Measurements from ENCODE around the gene CCT8. TPM values are rescaled to one million over a fixed set of nuclear protein-coding genes. Genes with fewer than 3 reads are reported as not detected.

Gene CCT8
- total and polyA plus RNA-seq, 2 of the 8 experiments (the other 6 are each of a cell fraction or from before 2014, with no cell fraction given), result 151 to 319 TPM

GRCh38 chr21:29091033-29091432 is 17.6 kb upstream of the CCT8 start:
- TF ChIP-seq MAX (IDR thresholded peaks at IDR 0.05) (no peak), CBX5 (IDR thresholded peaks at IDR 0.05; ENCODE audit: low read depth, low read length) (no peak), SAP30 (IDR thresholded peaks at IDR 0.05; ENCODE audit: insufficient read depth, insufficient replicate concordance, low read length) (no peak), SIRT6 (IDR thresholded peaks at IDR 0.05; ENCODE audit: low read length) (no peak)
- Histone ChIP-seq H2BK12ac (ENCODE audit: low read depth, low read length) (no peak overlapping the region), H3K18ac (ENCODE audit: extremely low read depth, low read length) (no peak overlapping the region), H3K56ac (replicated peaks; ENCODE audit: insufficient read length, low read depth, low read length) (no peak overlapping the region), H2BK5ac (ENCODE audit: low read depth, low read length) (no peak overlapping the region), H3K4ac (replicated peaks; ENCODE audit: insufficient read length, low read depth, low read length) (no peak overlapping the region), H3K79me1 (ENCODE audit: low read depth, low read length) (no peaks in the 10 kb centered on the region), H4K5ac (ENCODE audit: insufficient read length, low read depth, low read length) (no peak overlapping the region), H3K9ac (replicated peaks in 1 of 4; ENCODE audit: extremely low read depth in 1 of 4, low read depth in 3 of 4, low read length in 3 of 4) (no peak overlapping the region), H3K4me3 (ENCODE audit: extremely low read depth in 1 of 4, insufficient read depth in 2 of 4, low read depth in 3 of 4, low read length in 4 of 4) (no peak overlapping the region), H3K14ac (ENCODE audit: insufficient read length) (no peak overlapping the region), H3K23ac (ENCODE audit: insufficient read length) (no peak overlapping the region), H2AFZ (ENCODE audit: low read length) (no peak overlapping the region), H2BK20ac (ENCODE audit: low read length) (no peak overlapping the region), H2BK15ac (ENCODE audit: low read length) (no peak overlapping the region), H4K91ac (replicated peaks; ENCODE audit: insufficient read length, low read length) (no peak overlapping the region), H4K8ac (ENCODE audit: extremely low read depth, insufficient read depth, low read length) (no peak overlapping the region), H3K36me3 (ENCODE audit: control insufficient read depth in 2 of 4, insufficient read depth in 4 of 4, low read length in 3 of 4) (no peaks in the 10 kb centered on the region; a peak in 1 of 8 replicates), H3K4me1 (replicated peaks in 1 of 4; ENCODE audit: control insufficient read depth in 3 of 4, insufficient read depth in 4 of 4, low read length in 3 of 4) (peaks cover 0 to 4% (median 0%) of the 10 kb centered on the region in 4 experiments; a peak in 1 of 7 replicates), H3K27ac (ENCODE audit: low read depth, low read length) (no peak overlapping the region), H3K23me2 (ENCODE audit: low read depth, low read length) (no peaks in the 10 kb centered on the region), H3K4me2 (ENCODE audit: insufficient read depth in 1 of 2, low read depth in 2 of 2, low read length in 2 of 2) (no peak overlapping the region), H2BK120ac (replicated peaks; ENCODE audit: low read depth, low read length) (no peak overlapping the region), H3K79me2 (ENCODE audit: control insufficient read depth in 1 of 2, insufficient read depth in 2 of 2, low read length in 2 of 2) (no peaks in the 10 kb centered on the region), H3K9me3 (ENCODE audit: insufficient read depth in 2 of 2, low read depth in 1 of 2, low read length in 1 of 2) (no peaks in the 10 kb centered on the region), H2AK5ac (ENCODE audit: low read depth, low read length) (no peak overlapping the region), H4K20me1 (replicated peaks in 1 of 2; ENCODE audit: control insufficient read depth in 1 of 2, insufficient read depth in 2 of 2, low read length in 2 of 2) (no peaks in the 10 kb centered on the region), H3K27me3 (replicated peaks in 1 of 4; ENCODE audit: control insufficient read depth in 3 of 4, extremely low read depth in 1 of 4, insufficient read depth in 3 of 4, low read length in 3 of 4) (no peaks in the 10 kb centered on the region; a peak in 1 of 7 replicates)
- ChIA-PET CTCF (ENCODE audit: partially characterized antibody) (interaction anchor here (0.8 to 2.8 kb wide), 5 partner anchors 73 to 286 kb away, joined by 3 to 10 read pairs (median 4); no protein-coding TSS in a partner anchor), POLR2A (ENCODE audit: partially characterized antibody) (no interaction called here)
- FAIRE-seq (no peak), DNase-seq (ENCODE audit: low read depth in 1 of 2, low spot score in 2 of 2) (no peak)
- 86% methylated on average over 1 of the region's 1 CpG; no CpG with 5 or more reads in 1 of the 2 experiments for WGBS, 2 experiments (ENCODE audit: extremely low coverage in 1 of 2, insufficient coverage in 1 of 2, insufficient read length in 1 of 2, insufficient replicate concordance in 2 of 2, low coverage in 1 of 2, low lambda C conversion rate in 2 of 2, missing lambda C conversion rate in 1 of 2)
